Body of pancreas (tissue), 4 donors: ENCODE data around the gene CES5A. TPM values are rescaled to one million over a fixed set of nuclear protein-coding genes. Genes with fewer than 3 reads are reported as not detected.

Experiments used
- ATAC-seq: fragments of 150-250 bp; one replicate; pipeline ENCODE4 v1.9.1; 2016
- DNase-seq, 4 donors: peaks; one replicate each; pipeline ENCODE4 v3.0.0-alpha.2; 2019
- H3K27ac ChIP-seq, 4 donors: fragments of 200-600 bp; sonication (generic); 1 replicate in 3 of 4; 2 replicates in 1 of 4; pipeline versions ENCODE4 v1.5.1 to v1.6.1; 2016 to 2019; ENCODE audit warnings: mild to moderate bottlenecking in 1 of 4, mixed read lengths in 1 of 4, moderate library complexity in 1 of 4
- H3K27me3 ChIP-seq, 2 donors: fragments of 200-600 bp; sonication (generic); one replicate each; pipeline ENCODE4 v1.6.0; 2016; ENCODE audit warnings: mild to moderate bottlenecking in 1 of 2
- H3K36me3 ChIP-seq, 2 donors: fragments of 200-600 bp; sonication (generic); replicated peaks in 1 of 2; 2 replicates each; pipeline ENCODE4 v1.5.1; 2016; ENCODE audit warnings: low read depth in 2 of 2; ENCODE audit not compliant: insufficient read depth in 1 of 2
- H3K4me1 ChIP-seq: fragments of 200-600 bp; sonication (generic); one replicate; pipeline ENCODE4 v1.6.0; 2016
- H3K4me3 ChIP-seq, 2 donors: fragments of 200-600 bp; sonication (generic); 1 replicate in 1 of 2; 2 replicates in 1 of 2; pipeline ENCODE4 v1.5.1; 2016 to 2019
- H3K9me3 ChIP-seq, 3 donors: fragments of 200-600 bp; sonication (generic); 1 replicate in 2 of 3; 2 replicates in 1 of 3; pipeline ENCODE4 v1.5.1; 2016
- CTCF ChIP-seq, 7 experiments: fragments of 450-650 bp in 4 of 7; fragments of 200-600 bp in 3 of 7; sonication (generic) in 3 of 7; IDR thresholded peaks; one replicate each; pipeline ENCODE4 v1.5.1; 2016 to 2019; ENCODE audit warnings: antibody characterized with exemption in 7 of 7
- POLR2A ChIP-seq, 3 donors: fragments of 450-650 bp; IDR thresholded peaks; one replicate each; pipeline ENCODE4 v1.6.1; 2016; ENCODE audit warnings: antibody characterized with exemption in 3 of 3, mild to moderate bottlenecking in 2 of 3
- WGBS, 2 donors: methylation state at CpG; one replicate each; pipeline ENCODE4 v1.1.5; 2017; 5-methylcytosine and 5-hydroxymethylcytosine counted together
- intact Hi-C: fragments of 100-400 bp; cut with DNase I; formaldehyde crosslinking; loops from one replicate; pipeline ENCODE4 v1.15.1; 2023
- total RNA-seq, 2 donors: library from RNA; depleted of rRNA; stranded (reverse); fragments of >200 nt; gene quantifications; one replicate each; pipeline ENCODE4 v1.1.0, GENCODE V29; 2016

Gene CES5A
- total RNA-seq, 2 donors from 2014 or later: not detected

GRCh38 chr16:55889518-55889917 is 14.3 kb upstream of the CES5A start:
- Histone ChIP-seq H3K27ac (no peak overlapping the region), H3K4me1 (no peaks in the 10 kb centered on the region), H3K9me3 (no peaks in the 10 kb centered on the region), H3K36me3 (no peaks in the 10 kb centered on the region), H3K4me3 (no peak overlapping the region), H3K27me3 (no peaks in the 10 kb centered on the region)
- WGBS, 2 donors: 30 to 37% methylated on average over 2 of the region's 2 CpGs
- TF ChIP-seq POLR2A (IDR thresholded peaks at IDR 0.05) (no peak), CTCF (IDR thresholded peaks at IDR 0.05) (no peak)
- intact Hi-C loops: no loop called here
- no peak for ATAC-seq
- no peak for DNase-seq

- Histone ChIP-seq H3K27me3 (no peaks in the 10 kb centered on the region), H3K9me3 (no peaks in the 10 kb centered on the region), H3K4me1 (no peaks in the 10 kb centered on the region), H3K27ac (no peak overlapping the region), H3K4me3 (no peak overlapping the region), H3K36me3 (no peaks in the 10 kb centered on the region)
- no peak for ATAC-seq
- WGBS, 2 donors: 68 to 81% methylated on average over 2 of the region's 2 CpGs
- no peak for TF ChIP-seq CTCF (IDR thresholded peaks at IDR 0.05)
- TF ChIP-seq POLR2A (IDR thresholded peaks at IDR 0.05): no peak
- intact Hi-C loops: no loop called here
- DNase-seq: no peak
Observed at GRCh38 chr16:55888546-55888945, 13.4 kb upstream of the CES5A start.

- DNase-seq (no peak), ATAC-seq (no peak)
- Histone ChIP-seq H3K9me3 (no peaks in the 10 kb centered on the region), H3K4me3 (no peak overlapping the region), H3K36me3 (no peaks in the 10 kb centered on the region), H3K27ac (no peak overlapping the region), H3K4me1 (no peaks in the 10 kb centered on the region), H3K27me3 (no peaks in the 10 kb centered on the region)
- WGBS, 2 donors: 40 to 56% methylated on average over 4 of the region's 4 CpGs
- intact Hi-C loops: no loop called here
- TF ChIP-seq CTCF (IDR thresholded peaks at IDR 0.05) (no peak), POLR2A (IDR thresholded peaks at IDR 0.05) (no peak)
Observed at GRCh38 chr16:55876854-55877253, 1.7 kb upstream of the CES5A start.

GRCh38 chr16:55873122-55873521 is 2.1 kb downstream of the CES5A start:
- DNase-seq (no peak), ATAC-seq (no peak)
- Histone ChIP-seq H3K27me3 (no peaks in the 10 kb centered on the region), H3K4me1 (no peaks in the 10 kb centered on the region), H3K27ac (no peak overlapping the region), H3K9me3 (no peaks in the 10 kb centered on the region), H3K4me3 (no peak overlapping the region), H3K36me3 (no peaks in the 10 kb centered on the region)
- intact Hi-C loops: no loop called here
- WGBS, 2 donors: 77 to 81% methylated on average over 5 of the region's 5 CpGs
- TF ChIP-seq POLR2A (IDR thresholded peaks at IDR 0.05) (no peak), CTCF (IDR thresholded peaks at IDR 0.05) (no peak)

- H3K27ac ChIP-seq: no peak overlapping the region
- TF ChIP-seq POLR2A (IDR thresholded peaks at IDR 0.05) (no peak), CTCF (IDR thresholded peaks at IDR 0.05) (no peak)
- DNase-seq (no peak), ATAC-seq (no peak)
- no peaks in the 10 kb centered on the region for H3K4me1 ChIP-seq
- intact Hi-C loops: no loop called here
- WGBS, 2 donors: 77 to 92% methylated on average over 7 of the region's 7 CpGs
- H3K27me3 ChIP-seq: no peaks in the 10 kb centered on the region
- H3K36me3 ChIP-seq: no peaks in the 10 kb centered on the region
- no peaks in the 10 kb centered on the region for H3K9me3 ChIP-seq
- H3K4me3 ChIP-seq: no peak overlapping the region
Observed at GRCh38 chr16:55872130-55872529, 3.0 kb downstream of the CES5A start.
